ENCODE measurements around the gene MLYCD. TPM values are rescaled to one million over a fixed set of nuclear protein-coding genes. Genes with fewer than 3 reads are reported as not detected.

The MLYCD gene
- total RNA-seq, 8 experiments from 2014 or later: 2.0 to 10.2 (median 3.0) TPM

DNA sequence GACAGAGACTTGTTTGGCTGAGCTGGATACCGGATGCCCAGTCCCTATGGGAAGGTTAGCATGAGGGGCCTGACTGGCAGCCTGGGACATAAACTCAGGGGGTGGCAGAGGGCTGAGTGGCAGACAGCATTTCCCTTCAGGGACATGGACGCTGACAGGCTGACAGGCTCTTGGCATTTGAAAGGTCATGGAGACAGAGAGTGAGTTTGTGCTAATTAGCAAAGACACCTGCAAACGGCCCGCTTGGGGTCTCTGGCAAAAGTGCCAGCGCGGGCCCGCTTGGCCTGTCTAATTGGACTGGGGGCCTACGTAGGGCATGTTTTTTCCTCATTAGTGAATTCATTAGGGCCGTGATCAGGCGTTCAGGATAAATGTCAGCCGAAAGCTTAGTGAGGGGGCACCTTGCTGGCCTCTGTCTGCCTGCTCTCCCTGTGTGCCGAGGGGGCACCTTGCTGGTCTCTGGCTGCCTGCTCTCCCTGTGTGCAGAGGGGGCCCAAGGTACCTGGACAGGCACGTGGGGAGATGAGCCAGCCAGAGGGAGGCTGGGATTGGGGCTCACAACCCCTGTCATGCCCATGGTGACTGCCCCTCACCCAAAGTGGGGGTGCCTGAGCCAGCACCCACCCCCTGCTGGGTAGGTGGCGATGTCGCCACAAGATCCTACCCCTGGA lies 76.8 kb downstream of the MLYCD start:
- no peak overlapping the region for H3K4me3 ChIP-seq
- in situ Hi-C loops (cut with MboI; ENCODE audit: low pct_unique_long_range_greater_than_20kb in 2 of 9, low sequenced_read_pairs in 9 of 9, unreplicated experiment in 9 of 9): no loop called here
- no peak overlapping the region for H3K27ac ChIP-seq
- no peak for ATAC-seq (replicated peaks in 6 of 8)
- 73 to 91% (median 79%) methylated on average over 2 to 7 of the region's 15 CpGs; no CpG with 5 or more reads in 6 of the 10 experiments for WGBS, 10 experiments
- peaks cover 3 to 12% of the 10 kb centered on the region in 2 donors for H3K4me1 ChIP-seq (replicated peaks in 1 of 2)

Other genes starting within 250 kb of the MLYCD start
- gene HSBP1, start 91.1 kb upstream of the MLYCD start, total RNA-seq: 100 to 1,000 TPM; 105 to 240 (median 153) TPM
- gene OSGIN1, start 54.1 kb downstream of the MLYCD start, total RNA-seq: 10 to 100 TPM in 1 of 8 experiments, 1 to 10 TPM in 6, under 1 TPM in 1; 0.92 to 14.8 (median 2.0) TPM
- 10 to 100 TPM in 1 of 8 experiments, 1 to 10 TPM in 6, under 1 TPM in 1; 0.63 to 23.4 (median 2.6) TPM for gene NECAB2, start 69.1 kb downstream of the MLYCD start, total RNA-seq
- gene SLC38A8, start 143.7 kb downstream of the MLYCD start, total RNA-seq: 1 to 10 TPM in 3 of 8 experiments, under 1 TPM in 1, not detected in 4; 0.27 to 1.9 (median 1.5) TPM
- 100 to 1,000 TPM in 3 of 8 experiments, 10 to 100 TPM in 5; 42.5 to 166 (median 62.3) TPM for gene MBTPS1, start 217.8 kb downstream of the MLYCD start, total RNA-seq
- 10 to 100 TPM; 20.1 to 63.7 (median 48.1) TPM for gene HSDL1, start 246.1 kb downstream of the MLYCD start, total RNA-seq
- 10 to 100 TPM in 1 of 8 experiments, 1 to 10 TPM in 4, under 1 TPM in 3; 0.36 to 17.7 (median 1.2) TPM for gene DNAAF1, start 246.2 kb downstream of the MLYCD start, total RNA-seq